GM10248 (cell line): ENCODE results near the gene BBS1.

Source experiments
- CTCF ChIA-PET: fragments of 300-600 bp; sonication (Branson Sonifier 250); formaldehyde crosslinking; extraction: SDS; loops from one replicate; lab custom pipeline; 2021; ENCODE audit warnings: antibody characterized with exemption; lab: Yijun Ruan, JAX
- POLR2A ChIA-PET: fragments of 350-650 bp; sonication (Branson Sonifier 250); formaldehyde crosslinking; extraction: SDS; loops from one replicate; lab custom pipeline; 2020; ENCODE audit warnings: antibody characterized with exemption; lab: Yijun Ruan, JAX
- DNase-seq: peaks from one replicate; pipeline ENCODE4 v3.0.0; 2012; ENCODE audit errors: extremely low spot score
- CTCF ChIP-seq: IDR thresholded peaks from 2 replicates; pipeline ENCODE4 v1.5.1; 2012; ENCODE audit warnings: mild to moderate bottlenecking, low read depth; ENCODE audit errors: extremely low read depth, missing control alignments, control extremely low read depth

The BBS1 gene

DNA sequence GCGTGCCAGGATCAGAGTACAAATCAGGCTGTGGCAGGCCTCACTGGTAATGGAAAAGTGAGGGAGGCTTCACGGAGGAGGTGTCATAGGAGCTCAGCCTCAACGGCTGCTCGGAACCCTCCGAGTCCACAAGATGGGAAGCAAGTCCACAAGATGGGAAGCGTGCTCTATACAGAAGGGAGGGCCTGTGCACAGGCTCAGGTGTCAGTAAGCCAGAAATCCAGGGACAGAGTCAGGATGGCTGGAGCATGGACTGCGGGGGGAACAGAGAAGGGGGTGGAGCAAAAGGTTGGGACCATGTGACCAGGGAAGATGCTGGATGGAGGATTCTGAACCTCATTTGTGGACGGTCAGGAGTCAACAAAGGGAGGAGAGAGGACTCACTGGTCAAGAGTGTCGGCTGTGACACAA is 33.6 kb upstream of the BBS1 start:
- CTCF ChIA-PET = interaction anchor here (1.6 kb wide), 1 partner anchor 202 kb away, joined by 5 read pairs; the partner anchor contains the start of gene RBM4B

GRCh38 chr11:66477263-66478201 is 32.9 kb upstream of the BBS1 start:
- ChIA-PET POLR2A (no interaction called here), CTCF (interaction anchor here (1.4 to 3.4 kb wide), 13 partner anchors 10 to 201 kb away, joined by 3 to 83 read pairs (median 6); partner anchors contain the start of genes MRPL11, PELI3, RBM4B and YIF1A)
- no peak for DNase-seq
- no peak for TF ChIP-seq CTCF

More for the DNA sequence above, 33.6 kb upstream of the BBS1 start:
- no peak for TF ChIP-seq CTCF
- no peak for DNase-seq
- POLR2A ChIA-PET = no interaction called here

GRCh38 chr11:66478729-66479393 is 31.6 kb upstream of the BBS1 start:
- TF ChIP-seq CTCF = peak; percentile 87
- POLR2A ChIA-PET = no interaction called here
- peak; percentile 61 for DNase-seq
- CTCF ChIA-PET = interaction anchor here (1.0 to 3.4 kb wide), 18 partner anchors 11 to 200 kb away, joined by 3 to 83 read pairs (median 6); partner anchors contain the start of genes MRPL11, NPAS4, PELI3 and YIF1A

GRCh38 chr11:66479394-66480116 is 30.9 kb upstream of the BBS1 start:
- ChIA-PET CTCF (interaction anchor here (0.7 to 3.4 kb wide), 33 partner anchors 9 to 355 kb away, joined by 3 to 83 read pairs (median 4); partner anchors contain the start of genes ACTN3, BBS1, CCDC87 and CCS), POLR2A (interaction anchor here (0.9 to 1.4 kb wide), 4 partner anchors 10 to 199 kb away, joined by 3 to 14 read pairs (median 4); partner anchors contain the start of gene PELI3)
- no peak for DNase-seq
- TF ChIP-seq CTCF = no peak

DNA sequence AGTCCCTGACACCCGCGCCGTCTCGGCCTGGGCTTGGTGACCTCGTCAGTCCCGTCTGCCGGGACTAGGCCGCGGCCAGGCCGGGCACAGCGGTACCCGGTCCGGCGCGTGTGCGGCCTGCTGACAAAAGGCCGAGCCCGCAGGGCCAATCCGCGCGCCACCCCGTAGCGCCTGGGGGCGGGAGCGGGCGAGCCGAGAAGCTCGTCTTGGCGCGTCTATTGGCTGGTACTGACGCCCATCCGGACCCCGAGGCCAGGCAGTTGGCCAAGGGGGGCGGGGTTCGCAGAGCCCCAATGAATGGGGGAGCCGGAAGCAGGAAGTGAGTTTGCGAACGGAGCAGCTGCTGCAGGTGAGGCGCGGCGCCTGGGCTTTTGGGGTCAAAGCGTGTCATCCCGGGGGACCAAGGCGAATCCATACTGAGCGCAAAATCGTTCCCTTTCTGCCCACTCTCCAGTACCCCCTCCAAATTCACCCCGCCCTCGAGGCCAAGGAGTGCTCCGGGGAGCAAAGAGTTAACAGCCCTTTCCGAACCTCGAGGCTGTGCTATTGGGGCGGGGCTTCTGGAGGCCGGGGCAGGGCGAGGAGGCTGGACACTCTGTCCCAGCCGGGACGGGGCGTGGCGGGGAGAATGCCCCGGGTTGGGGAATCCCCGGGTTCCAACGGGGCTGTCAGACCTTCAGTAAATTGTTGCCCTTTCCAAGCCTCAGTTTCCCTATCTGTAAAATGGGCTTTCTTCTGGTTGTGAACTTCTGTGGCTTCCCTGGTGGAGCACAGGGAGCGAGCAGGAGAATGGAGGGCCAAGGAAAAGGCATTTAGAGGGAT is 30.1 kb upstream of the BBS1 start, which contains the start of gene DPP3:
Gene DPP3, plus strand, starts transcription at position 318 of the 822 bp plus-strand sequence. CDS start 1,767 bp downstream, outside the sequence.
- CTCF ChIA-PET = interaction anchor here (0.6 to 3.4 kb wide), 19 partner anchors 8 to 1092 kb away, joined by 3 to 83 read pairs (median 4); partner anchors contain the start of genes ACTN3, BBS1, CCDC87 and CCS
- no peak for TF ChIP-seq CTCF
- peak; percentile 100 for DNase-seq
- POLR2A ChIA-PET = interaction anchor here (0.9 to 1.4 kb wide), 4 partner anchors 10 to 198 kb away, joined by 3 to 14 read pairs (median 4); partner anchors contain the start of gene PELI3
